IMR-90 (cell line): ENCODE data around the gene ACOT7. TPM values are rescaled to one million over a fixed set of nuclear protein-coding genes. Genes with fewer than 3 reads are reported as not detected.

Experiments
- ATAC-seq: fragments of 200-7000 bp; cut with Tn5 transposase; 2 replicates; pipeline ENCODE4 v1.9.1; 2020; ENCODE audit warnings: low read depth, mild to moderate bottlenecking, moderate library complexity
- BruUV-seq: library from RNA; stranded (reverse); fragments of 400-500 nt; replicated peaks from 2 replicates; lab custom pipeline; 2021; lab: Mats Ljungman, UMichigan
- CTCF ChIA-PET: fragments of 300-600 bp; formaldehyde crosslinking; extraction: SDS; loops from one replicate; lab custom pipeline; 2021; ENCODE audit warnings: antibody characterized with exemption; lab: Yijun Ruan, JAX
- POLR2A ChIA-PET: fragments of 300-600 bp; sonication (Branson Sonifier 250); formaldehyde crosslinking; loops from one replicate; lab custom pipeline; 2022; ENCODE audit warnings: antibody characterized with exemption; ENCODE audit not compliant: unreplicated experiment; lab: Charles Lee
- DNase-seq: peaks from one replicate; pipeline ENCODE4 v3.0.0; 2013
- H2AFZ ChIP-seq: replicated peaks from 2 replicates; pipeline ENCODE3; 2013; ENCODE audit warnings: low read length, mild to moderate bottlenecking; ENCODE audit not compliant: poor library complexity
- H2AK5ac ChIP-seq: 2 replicates; pipeline ENCODE4 v1.6.1; 2013; ENCODE audit warnings: low read depth, low read length, inconsistent platforms
- H2AK9ac ChIP-seq: replicated peaks from 2 replicates; pipeline ENCODE3; 2013; ENCODE audit warnings: mild to moderate bottlenecking, low read depth, low read length, moderate library complexity; ENCODE audit not compliant: poor library complexity
- H2BK120ac ChIP-seq: 2 replicates; pipeline ENCODE4 v1.6.1; 2013; ENCODE audit warnings: low read depth, low read length, inconsistent platforms
- H2BK15ac ChIP-seq: 3 replicates; pipeline ENCODE4 v1.6.1; 2013; ENCODE audit warnings: low read depth, low read length, inconsistent platforms
- H2BK20ac ChIP-seq: 2 replicates; pipeline ENCODE4 v1.6.1; 2013; ENCODE audit warnings: low read depth, mild to moderate bottlenecking, inconsistent platforms, low read length, moderate library complexity
- H2BK5ac ChIP-seq: 2 replicates; pipeline ENCODE4 v1.6.1; 2013; ENCODE audit warnings: mild to moderate bottlenecking, low read depth, low read length, inconsistent platforms; ENCODE audit not compliant: poor library complexity, severe bottlenecking
- H3K14ac ChIP-seq: replicated peaks from 2 replicates; pipeline ENCODE4 v1.6.1; 2013; ENCODE audit warnings: low read depth, low read length, inconsistent platforms
- H3K18ac ChIP-seq: 2 replicates; pipeline ENCODE4 v1.6.1; 2013; ENCODE audit warnings: low read depth, low read length, control low read depth
- H3K23ac ChIP-seq: 2 replicates; pipeline ENCODE4 v1.6.1; 2013; ENCODE audit warnings: low read depth, low read length, inconsistent platforms
- H3K27ac ChIP-seq: 2 replicates; pipeline ENCODE4 v1.5.1; 2013; ENCODE audit warnings: mild to moderate bottlenecking, control low read depth, low read length; ENCODE audit not compliant: insufficient read depth
- H3K27me3 ChIP-seq: 2 replicates; pipeline ENCODE4 v1.6.1; 2013; ENCODE audit warnings: low read length; ENCODE audit not compliant: control insufficient read depth, insufficient read depth
- H3K36me3 ChIP-seq: 2 replicates; pipeline ENCODE4 v1.6.1; 2013; ENCODE audit warnings: low read length, mixed read lengths; ENCODE audit not compliant: control insufficient read depth, insufficient read depth
- H3K4ac ChIP-seq: 2 replicates; pipeline ENCODE4 v1.6.1; 2013; ENCODE audit warnings: low read depth, low read length, inconsistent platforms
- H3K4me1 ChIP-seq: 2 replicates; pipeline ENCODE4 v1.6.1; 2013; ENCODE audit warnings: low read length, mixed read lengths; ENCODE audit not compliant: control insufficient read depth, insufficient read depth
- H3K4me2 ChIP-seq: 2 replicates; pipeline ENCODE4 v1.6.1; 2013; ENCODE audit warnings: low read depth, mild to moderate bottlenecking, control low read depth, low read length, moderate library complexity
- H3K4me3 ChIP-seq: 2 replicates; pipeline ENCODE4 v1.5.1; 2013; ENCODE audit warnings: low read depth, mild to moderate bottlenecking, control low read depth, low read length, moderate library complexity; ENCODE audit not compliant: insufficient read depth
- H3K56ac ChIP-seq: 2 replicates; pipeline ENCODE4 v1.6.1; 2013; ENCODE audit warnings: low read length, inconsistent platforms; ENCODE audit not compliant: insufficient read depth; ENCODE audit errors: extremely low read depth
- H3K79me1 ChIP-seq, 2 experiments: 2 replicates each; pipeline ENCODE4 v1.6.1; 2013; ENCODE audit warnings: low read length in 2 of 2, inconsistent platforms in 1 of 2, low read depth in 1 of 2
- H3K9ac ChIP-seq: 2 replicates; pipeline ENCODE4 v1.6.1; 2013; ENCODE audit warnings: low read depth, low read length, control low read depth
- H3K9me1 ChIP-seq: 2 replicates; pipeline ENCODE4 v1.6.1; 2013; ENCODE audit warnings: low read length, inconsistent platforms; ENCODE audit not compliant: insufficient read depth
- H3K9me3 ChIP-seq: 2 replicates; pipeline ENCODE4 v1.6.1; 2013; ENCODE audit warnings: low read length; ENCODE audit not compliant: control insufficient read depth, insufficient read depth
- H4K20me1 ChIP-seq: 2 replicates; pipeline ENCODE4 v1.6.1; 2013; ENCODE audit warnings: low read length, inconsistent platforms; ENCODE audit not compliant: insufficient read depth
- H4K5ac ChIP-seq: 2 replicates; pipeline ENCODE4 v1.6.1; 2013; ENCODE audit warnings: mild to moderate bottlenecking, low read depth, low read length, control low read depth
- H4K8ac ChIP-seq, 2 experiments: 2 replicates each; pipeline ENCODE4 v1.6.1; 2013; ENCODE audit warnings: low read depth in 2 of 2, low read length in 2 of 2, control low read depth in 1 of 2, inconsistent platforms in 1 of 2
- H4K91ac ChIP-seq: 2 replicates; pipeline ENCODE4 v1.6.1; 2013; ENCODE audit warnings: low read depth, low read length, inconsistent platforms; ENCODE audit not compliant: insufficient read depth
- CEBPB ChIP-seq: IDR thresholded peaks from 2 replicates; pipeline ENCODE4 v1.6.1; 2012; ENCODE audit warnings: low read depth, low read length, improper control_type of control experiment
- CHD1 ChIP-seq: IDR thresholded peaks from 2 replicates; pipeline ENCODE4 v1.6.1; 2012; ENCODE audit warnings: low read depth, low read length, improper control_type of control experiment
- CTCF ChIP-seq: conservative IDR thresholded peaks from 2 replicates; pipeline ENCODE4 v1.5.1; 2012; ENCODE audit warnings: mild to moderate bottlenecking, low read depth, low read length, improper control_type of control experiment
- FOS ChIP-seq: fragments of 150-350 bp; IDR thresholded peaks from 2 replicates; pipeline ENCODE4 v1.6.1; 2016; ENCODE audit warnings: low read depth, low read length
- MAFK ChIP-seq: IDR thresholded peaks from 2 replicates; pipeline ENCODE4 v1.6.1; 2012; ENCODE audit warnings: low read depth, low read length, improper control_type of control experiment
- MAZ ChIP-seq: IDR thresholded peaks from 2 replicates; pipeline ENCODE4 v1.6.1; 2012; ENCODE audit warnings: low read depth, mild to moderate bottlenecking, low read length, improper control_type of control experiment, moderate library complexity, borderline replicate concordance
- RFX5 ChIP-seq: IDR thresholded peaks from 2 replicates; pipeline ENCODE4 v1.8.0; 2012; ENCODE audit warnings: low read depth, mild to moderate bottlenecking, low read length, moderate library complexity
- WGBS, 2 experiments: methylation state at CpG; one replicate each; pipeline versions ENCODE4 v1.1.5 to v1.1.7; 2013; ENCODE audit warnings: missing lambda C conversion rate in 2 of 2; ENCODE audit not compliant: insufficient read length in 1 of 2; ENCODE audit errors: extremely low coverage in 2 of 2; 5-methylcytosine and 5-hydroxymethylcytosine counted together
- dilution Hi-C: fragments of 300-500 bp; cut with HindIII; formaldehyde crosslinking; loops from one replicate; pipeline ENCODE4 v1.14.3; 2018; ENCODE audit warnings: low sequenced_read_pairs; ENCODE audit not compliant: unreplicated experiment
- in situ Hi-C: fragments of 300-500 bp; cut with MboI; formaldehyde crosslinking; loops from 3 replicates; pipeline ENCODE4 v1.14.3; 2019; ENCODE audit warnings: low sequenced_read_pairs, inconsistent platforms, mixed read lengths
- intact Hi-C: fragments of 100-400 bp; cut with micrococcal nuclease; formaldehyde crosslinking; loops from 2 replicates; pipeline ENCODE4 v1.10.0; 2022
- polyA plus RNA-seq, 3 experiments: library from polyadenylated mRNA; depleted of rRNA; stranded (reverse); fragments of >200 nt; gene quantifications; 2 replicates each; pipeline ENCODE4 v1.2.3, GENCODE V29; 2012; ENCODE audit warnings: low replicate concordance in 1 of 3
- total RNA-seq: library from RNA; depleted of rRNA; stranded (reverse); fragments of >200 nt; gene quantifications from 2 replicates; pipeline ENCODE4 v1.2.3, GENCODE V29; 2012

Gene ACOT7
- total and polyA plus RNA-seq, 2 of the 4 experiments (the other 2 are of a cell fraction), result 51.6 to 242 TPM

- in situ Hi-C loops, result no loop called here
These were observed 98.5 kb downstream of the ACOT7 start for GRCh38 chr1:6294890-6295556.

More at GRCh38 chr1:6294890-6295556, 98.5 kb downstream of the ACOT7 start:
- no peak overlapping the region for H2BK120ac ChIP-seq
- ChIA-PET CTCF (interaction anchor here (1.1 kb wide), 1 partner anchor 19 kb away, joined by 3 read pairs; no protein-coding TSS in a partner anchor), POLR2A (no interaction called here)
- H3K23ac ChIP-seq, result no peak overlapping the region
- no peak overlapping the region for H2AFZ ChIP-seq
- H2AK9ac ChIP-seq, result no peak overlapping the region
- H3K9me3 ChIP-seq, result no peaks in the 10 kb centered on the region
- ATAC-seq (no peak), DNase-seq (no peak)
- no peak overlapping the region for H3K56ac ChIP-seq
- no peak overlapping the region for H3K27ac ChIP-seq
- H3K4me2 ChIP-seq, result no peak overlapping the region
- no peak overlapping the region for H2BK15ac ChIP-seq
- H4K5ac ChIP-seq, result no peak overlapping the region
- dilution Hi-C loops (no loop called here), intact Hi-C loops (no loop called here)
- H2AK5ac ChIP-seq, result no peak overlapping the region
- H3K4me3 ChIP-seq, result no peak overlapping the region
- H3K18ac ChIP-seq, result no peak overlapping the region
- H3K4me1 ChIP-seq, result no peaks in the 10 kb centered on the region
- no peaks in the 10 kb centered on the region for H3K27me3 ChIP-seq
- H4K91ac ChIP-seq, result no peak overlapping the region
- H3K14ac ChIP-seq, result no peak overlapping the region
- no peak overlapping the region for H2BK20ac ChIP-seq
- peaks cover 2% of the 10 kb centered on the region; the same call in 1 of the 2 replicates for H3K36me3 ChIP-seq
- H2BK5ac ChIP-seq, result no peak overlapping the region
- H4K8ac ChIP-seq, result no peak overlapping the region
- no TSS peak for BruUV-seq
- peaks cover 5% of the 10 kb centered on the region; the same call in 1 of the 2 replicates for H3K9me1 ChIP-seq
- H3K4ac ChIP-seq, result no peak overlapping the region
- no peak overlapping the region for H3K9ac ChIP-seq
- 85% methylated on average over 7 of the region's 23 CpGs; no CpG with 5 or more reads in 1 of the 2 experiments for WGBS, 2 experiments
- peaks cover 2 to 10% of the 10 kb centered on the region in 2 experiments; a peak in 2 of 4 replicates for H3K79me1 ChIP-seq
- TF ChIP-seq FOS (no peak), RFX5 (no peak), CEBPB (0 out of 2 replicates have a peak, but pooled peaks have one; percentile 42), MAFK (no peak), CHD1 (no peak), MAZ (no peak), CTCF (no peak)
- H4K20me1 ChIP-seq, result no peaks in the 10 kb centered on the region
